Transverse colon (tissue), 4 donors: ENCODE measurements around the gene MRO. TPM values are rescaled to one million over a fixed set of nuclear protein-coding genes. Genes with fewer than 3 reads are reported as not detected.
A peak's percentile ranks its signal among the peaks of the same experiment; 100 is the strongest.

Experiments
- DNase-seq: peaks from one replicate; pipeline ENCODE4 v3.0.0-alpha.2; 2019
- H3K27ac ChIP-seq, 4 donors: fragments of 200-600 bp; sonication (generic); 2 replicates each; pipeline ENCODE4 v1.5.1; 2016 to 2018; ENCODE audit warnings: inconsistent platforms in 4 of 4
- H3K27me3 ChIP-seq: fragments of 200-600 bp; sonication (generic); 2 replicates; pipeline ENCODE4 v1.5.1; 2017; ENCODE audit warnings: inconsistent platforms
- H3K36me3 ChIP-seq, 4 donors: fragments of 200-600 bp; sonication (generic); 2 replicates each; pipeline ENCODE4 v1.5.1; 2017 to 2019; ENCODE audit warnings: inconsistent platforms in 4 of 4
- H3K4me1 ChIP-seq, 4 donors: fragments of 200-600 bp; sonication (generic); 2 replicates each; pipeline ENCODE4 v1.5.1; 2017 to 2020; ENCODE audit warnings: inconsistent platforms in 4 of 4
- H3K4me3 ChIP-seq, 4 donors: fragments of 200-600 bp; sonication (generic); 1 replicate in 1 of 4; 2 replicates in 3 of 4; pipeline versions ENCODE4 v1.5.1 to v1.6.1; 2017 to 2019; ENCODE audit warnings: inconsistent platforms in 4 of 4
- H3K9me3 ChIP-seq, 2 donors: fragments of 200-600 bp; sonication (generic); 2 replicates each; pipeline ENCODE4 v1.5.1; 2017 to 2019; ENCODE audit warnings: inconsistent platforms in 2 of 2
- CTCF ChIP-seq, 5 experiments: fragments of 200-600 bp in 3 of 5; fragments of 450-650 bp in 2 of 5; sonication (generic) in 3 of 5; IDR thresholded peaks; 1 replicate in 2 of 5; 2 replicates in 3 of 5; pipeline ENCODE4 v1.5.1; 2016 to 2017; ENCODE audit warnings: antibody characterized with exemption in 5 of 5, inconsistent platforms in 3 of 5, mild to moderate bottlenecking in 2 of 5, moderate library complexity in 1 of 5
- EP300 ChIP-seq: sonication (generic); formaldehyde crosslinking; IDR thresholded peaks from one replicate; pipeline ENCODE4 v1.6.1; 2017; ENCODE audit warnings: antibody characterized with exemption, low read depth
- POLR2A ChIP-seq: fragments of 450-650 bp; IDR thresholded peaks from one replicate; pipeline ENCODE4 v1.6.1; 2016; ENCODE audit warnings: antibody characterized with exemption, mild to moderate bottlenecking, moderate library complexity
- POLR2AphosphoS5 ChIP-seq, 3 donors: sonication (generic); formaldehyde crosslinking; IDR thresholded peaks; one replicate each; pipeline ENCODE4 v1.6.1; 2016; ENCODE audit warnings: antibody characterized with exemption in 3 of 3
- WGBS, 2 donors: methylation state at CpG; one replicate each; pipeline ENCODE4 v1.1.5; 2018; ENCODE audit warnings: low coverage in 1 of 2; 5-methylcytosine and 5-hydroxymethylcytosine counted together
- in situ Hi-C, 4 donors: fragments of 200-750 bp; cut with MboI; loops; one replicate each; pipeline versions ENCODE4 v1.15.0 to v1.15.1; 2017; ENCODE audit warnings: low sequenced_read_pairs in 3 of 4, low pct_ligation_motif_present in 1 of 4, low pct_unique_long_range_greater_than_20kb in 1 of 4
- intact Hi-C: fragments of 100-400 bp; cut with DNase I; formaldehyde crosslinking; loops from one replicate; pipeline ENCODE4 v1.15.1; 2023; ENCODE audit warnings: low total_unique reads
- total RNA-seq, 4 donors: library from RNA; depleted of rRNA; stranded (reverse); fragments of >200 nt; gene quantifications; one replicate each; pipeline ENCODE4 v1.1.0, GENCODE V29; 2016

The MRO gene
- total RNA-seq, 4 donors from 2014 or later: 0.16 to 0.27 TPM; not detected in 2

DNA sequence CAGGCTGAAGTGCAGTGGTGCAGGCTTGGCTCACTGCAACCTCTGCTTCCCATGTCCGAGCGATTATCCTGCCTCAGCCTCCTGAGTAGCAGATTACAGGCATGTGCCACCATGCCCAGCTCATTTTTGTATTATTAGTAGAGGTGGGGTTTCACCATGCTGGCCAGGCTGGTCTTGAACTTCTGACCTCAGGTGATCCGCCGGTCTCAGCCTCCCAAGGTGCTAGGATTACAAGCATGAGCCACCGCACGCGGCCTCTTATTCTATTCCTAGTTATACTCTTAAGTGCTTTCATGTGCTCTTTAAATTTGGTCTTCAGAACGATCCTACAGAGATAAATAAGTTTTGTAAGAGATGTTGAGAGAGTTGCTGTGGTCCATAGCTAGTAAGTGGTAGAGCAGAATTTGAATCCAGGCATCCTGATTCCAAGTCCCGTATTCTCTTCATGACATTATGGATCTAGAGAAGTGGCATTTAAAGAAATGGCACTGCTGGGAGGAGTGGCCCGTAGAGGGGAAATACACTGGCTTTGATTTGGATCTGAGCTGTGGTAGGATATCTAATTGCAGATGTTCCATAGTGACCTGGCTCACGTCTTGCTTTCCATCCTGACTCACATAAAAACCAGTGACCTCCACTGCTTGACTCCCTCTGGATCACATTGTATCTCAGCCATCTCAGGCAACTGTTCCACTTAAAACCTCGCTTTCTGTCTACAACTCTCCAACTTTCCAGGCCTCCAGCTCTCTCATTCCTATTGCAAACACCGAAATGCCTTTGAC, 36.4 kb upstream of the MRO start:
- H3K9me3 ChIP-seq: no peaks in the 10 kb centered on the region
- in situ Hi-C loops: no loop called here
- intact Hi-C loops: no loop called here

DNA sequence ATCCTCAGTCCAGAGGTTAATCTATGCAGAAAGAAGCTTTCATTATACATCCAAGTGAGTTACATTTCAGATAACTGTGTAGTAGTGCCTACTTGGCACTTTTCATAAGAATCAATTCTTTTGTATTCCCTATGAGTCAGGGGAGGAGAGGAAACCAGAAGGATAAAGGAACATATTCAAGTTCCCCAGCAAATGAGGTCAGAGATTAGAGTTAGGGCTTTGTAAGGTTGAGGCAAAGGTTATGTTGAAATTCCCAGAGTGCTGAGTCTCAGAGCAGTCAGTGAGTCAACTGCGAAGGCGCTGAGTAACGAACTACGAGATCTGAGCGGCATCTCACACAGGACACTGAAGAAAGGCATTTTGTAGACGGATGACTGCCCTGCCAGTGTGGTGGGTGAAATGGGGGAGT, 34.1 kb upstream of the MRO start:
- DNase-seq: peak; percentile 57
- peaks cover 0 to 18% (median 13%) of the 10 kb centered on the region in 4 donors for H3K4me1 ChIP-seq
- peak overlapping the region; percentile 72 to 86 (median 79) for H3K27ac ChIP-seq
- H3K36me3 ChIP-seq: no peaks in the 10 kb centered on the region
- no peaks in the 10 kb centered on the region for H3K27me3 ChIP-seq
- no peaks in the 10 kb centered on the region for H3K9me3 ChIP-seq
- 13 to 50% methylated on average over 5 to 6 of the region's 6 CpGs for WGBS, 2 donors
- in situ Hi-C loops: no loop called here
- intact Hi-C loops: no loop called here
- TF ChIP-seq POLR2A (no peak), EP300 (no peak), POLR2AphosphoS5 (IDR thresholded peaks at IDR 0.05) (peak in 1 of 3 donors; percentile 35)
- H3K4me3 ChIP-seq: peak overlapping the region in 1 of 4 donors; percentile 1

More for the DNA sequence above, 36.4 kb upstream of the MRO start:
- Histone ChIP-seq H3K4me1 (peaks cover 0 to 18% (median 13%) of the 10 kb centered on the region in 4 donors), H3K36me3 (no peaks in the 10 kb centered on the region), H3K4me3 (no peak overlapping the region), H3K27me3 (no peaks in the 10 kb centered on the region), H3K27ac (no peak overlapping the region)
- no peak for DNase-seq
- TF ChIP-seq CTCF (IDR thresholded peaks at IDR 0.05) (no peak), POLR2AphosphoS5 (IDR thresholded peaks at IDR 0.05) (no peak), POLR2A (no peak), EP300 (no peak)
- 91 to 94% methylated on average over 12 to 13 of the region's 13 CpGs for WGBS, 2 donors

DNA sequence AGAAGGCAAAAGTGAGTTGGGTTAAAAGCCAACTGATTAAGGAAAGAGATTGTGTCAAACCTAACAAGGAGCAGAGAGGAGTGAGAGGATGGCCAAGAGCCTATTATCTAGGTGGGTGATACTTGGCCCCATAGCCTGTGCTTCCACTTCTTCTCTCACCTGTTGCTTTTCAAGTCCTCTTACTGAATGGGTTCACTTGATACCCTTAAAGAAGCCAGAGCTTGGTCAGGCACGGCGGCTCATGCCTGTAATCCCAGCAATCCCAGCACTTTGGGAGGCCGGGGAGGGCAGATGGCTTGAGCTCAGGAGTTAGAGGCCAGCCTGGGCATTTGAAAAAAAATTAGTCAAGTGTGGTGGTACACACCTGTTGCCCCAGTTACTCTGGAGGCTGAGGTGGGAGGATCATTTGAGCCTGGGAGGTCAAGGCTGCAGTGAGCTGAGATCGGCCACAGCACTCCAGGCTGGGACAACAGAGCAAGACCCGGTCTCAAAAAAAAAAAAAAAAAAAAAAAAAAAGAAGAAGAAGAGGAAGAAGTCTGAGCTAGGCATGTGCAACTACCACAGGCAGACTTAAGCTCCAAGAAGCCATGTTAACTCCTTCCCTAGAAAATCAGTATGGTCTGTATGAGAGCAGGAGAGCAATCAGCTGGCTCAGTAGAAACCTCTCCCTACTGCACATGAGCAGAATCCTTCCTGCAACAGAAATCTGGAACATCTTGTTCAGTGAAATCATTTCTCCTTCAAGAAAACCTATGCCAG, 30.7 kb upstream of the MRO start:
- no peak for DNase-seq
- intact Hi-C loops: no loop called here
- Histone ChIP-seq H3K4me3 (no peak overlapping the region), H3K27ac (no peak overlapping the region), H3K36me3 (no peaks in the 10 kb centered on the region), H3K9me3 (no peaks in the 10 kb centered on the region), H3K4me1 (peaks cover 0 to 18% (median 13%) of the 10 kb centered on the region in 4 donors), H3K27me3 (no peaks in the 10 kb centered on the region)
- TF ChIP-seq POLR2A (no peak), EP300 (no peak), CTCF (IDR thresholded peaks at IDR 0.05) (no peak)
- in situ Hi-C loops: no loop called here
- 82 to 95% methylated on average over 3 to 5 of the region's 5 CpGs for WGBS, 2 donors

GRCh38 chr18:50849419-50849821, 29.6 kb upstream of the MRO start:
- no peak for DNase-seq
- Histone ChIP-seq H3K4me3 (no peak overlapping the region), H3K27ac (no peak overlapping the region), H3K9me3 (no peaks in the 10 kb centered on the region), H3K4me1 (peaks cover 0 to 19% (median 8%) of the 10 kb centered on the region in 4 donors), H3K27me3 (no peaks in the 10 kb centered on the region), H3K36me3 (no peaks in the 10 kb centered on the region)
- no peak for TF ChIP-seq POLR2AphosphoS5 (IDR thresholded peaks at IDR 0.05)
- TF ChIP-seq POLR2A: no peak
- no peak for TF ChIP-seq EP300
- no peak for TF ChIP-seq CTCF (IDR thresholded peaks at IDR 0.05)
- WGBS, 2 donors: 76 to 83% methylated on average over 3 of the region's 3 CpGs
- in situ Hi-C loops: no loop called here
- intact Hi-C loops: no loop called here
